Activated CD4-positive, alpha-beta memory T cell treated with anti-CD3 and anti-CD28 coated beads for 36 hours (primary cell): Measurements from ENCODE around the gene KLLN. TPM values are rescaled to one million over a fixed set of nuclear protein-coding genes. Genes with fewer than 3 reads are reported as not detected.
"Not testable (repeated sequence)": the region's sequence is repeated elsewhere in the genome, so short reads cannot be mapped to it uniquely, and the experiment has no call there.

ENCODE experiments used
- CTCF ChIA-PET: fragments of 350-600 bp; sonication (Branson Sonifier 250); formaldehyde crosslinking; loops from one replicate; lab custom pipeline; 2021; ENCODE audit warnings: antibody characterized with exemption, inconsistent platforms; lab: Charles Lee
- POLR2A ChIA-PET: fragments of 350-600 bp; sonication (Branson Sonifier 250); formaldehyde crosslinking; loops from one replicate; lab custom pipeline; 2021; ENCODE audit warnings: antibody characterized with exemption; lab: Charles Lee
- DNase-seq: peaks from one replicate; pipeline ENCODE4 v3.0.0-alpha.2; 2020
- H3K27ac Mint-ChIP-seq: one replicate; pipeline ENCODE4 v1.8.0; 2021; ENCODE audit warnings: mixed read lengths
- H3K27me3 Mint-ChIP-seq: one replicate; pipeline ENCODE4 v1.8.0; 2021; ENCODE audit warnings: mixed read lengths
- H3K36me3 Mint-ChIP-seq: one replicate; pipeline ENCODE4 v1.8.0; 2021; ENCODE audit warnings: mixed read lengths
- H3K4me1 Mint-ChIP-seq: one replicate; pipeline ENCODE4 v1.8.0; 2021; ENCODE audit warnings: low read depth, mixed read lengths
- H3K4me3 Mint-ChIP-seq: one replicate; pipeline ENCODE4 v1.8.0; 2021; ENCODE audit warnings: mild to moderate bottlenecking, mixed read lengths
- H3K9me3 Mint-ChIP-seq: one replicate; pipeline ENCODE4 v1.8.0; 2021; ENCODE audit warnings: mixed read lengths
- intact Hi-C: fragments of 100-400 bp; cut with micrococcal nuclease; formaldehyde crosslinking; loops from one replicate; pipeline ENCODE4 v1.15.1; 2023
- total RNA-seq, 2 experiments: library from RNA; stranded (reverse); gene quantifications; one replicate each; pipeline ENCODE4 v1.2.3, GENCODE V29; 2021

The KLLN gene
- total RNA-seq, 2 experiments from 2014 or later = 0.19 to 0.29 TPM

DNA sequence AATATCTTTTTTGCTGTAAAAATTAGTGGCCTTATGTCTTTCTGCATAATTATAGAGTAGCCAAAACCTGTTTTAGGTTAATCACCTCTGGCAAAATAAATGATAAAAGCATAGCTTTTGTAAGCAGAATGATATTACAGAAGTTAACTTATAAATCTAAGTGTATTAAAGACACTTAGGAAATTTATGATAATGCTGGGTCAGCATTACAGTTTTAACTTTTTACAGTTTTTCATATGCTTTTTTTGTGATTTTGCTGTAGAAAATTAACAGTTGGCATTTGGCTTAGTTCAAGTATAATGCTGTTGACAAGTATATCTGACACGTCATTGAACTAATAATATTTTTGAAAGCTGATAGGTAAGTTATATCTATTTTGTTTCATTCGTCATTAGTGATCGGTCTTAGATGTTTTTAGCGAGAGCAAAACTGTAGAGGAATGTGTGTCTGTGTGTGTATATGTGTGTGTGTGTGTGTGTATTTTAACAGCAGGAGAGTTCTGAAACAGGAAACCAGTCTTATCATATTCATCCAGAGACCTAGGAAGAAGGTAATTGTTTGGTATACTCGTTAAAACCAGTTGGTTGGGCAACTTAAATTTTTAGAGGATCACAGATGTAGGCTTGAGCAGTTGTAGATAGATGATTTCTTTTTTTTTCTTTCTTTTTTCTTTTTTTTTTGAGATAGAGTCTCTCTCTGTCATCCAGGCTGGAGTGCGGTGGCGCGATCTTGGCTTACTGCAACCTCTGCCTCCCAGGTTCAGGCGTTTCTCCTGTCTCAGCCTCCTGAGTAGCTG lies 15.5 kb upstream of the KLLN start:
- intact Hi-C loops = no loop called here
- ChIA-PET CTCF (interaction anchor here (0.7 kb wide), 1 partner anchor 511 kb away, joined by 4 read pairs; no protein-coding TSS in a partner anchor), POLR2A (no interaction called here)
- DNase-seq = no peak
- H3K27me3 Mint-ChIP-seq = no peaks in the 10 kb centered on the region
- no peak overlapping the region for H3K4me3 Mint-ChIP-seq
- no peak overlapping the region for H3K27ac Mint-ChIP-seq
- peaks cover 29% of the 10 kb centered on the region for H3K4me1 Mint-ChIP-seq
- peaks cover 21% of the 10 kb centered on the region for H3K36me3 Mint-ChIP-seq
- H3K9me3 Mint-ChIP-seq = peaks cover 8% of the 10 kb centered on the region

GRCh38 chr10:87875929-87876571 lies 12.7 kb upstream of the KLLN start:
- H3K4me1 Mint-ChIP-seq = peaks cover 28% of the 10 kb centered on the region
- H3K4me3 Mint-ChIP-seq = no peak overlapping the region
- POLR2A ChIA-PET = no interaction called here
- peaks cover 1% of the 10 kb centered on the region for H3K9me3 Mint-ChIP-seq
- no peaks in the 10 kb centered on the region for H3K27me3 Mint-ChIP-seq
- intact Hi-C loops = no loop called here
- no peak for DNase-seq
- H3K27ac Mint-ChIP-seq = no peak overlapping the region
- CTCF ChIA-PET = no interaction called here
- peaks cover 11% of the 10 kb centered on the region for H3K36me3 Mint-ChIP-seq

DNA sequence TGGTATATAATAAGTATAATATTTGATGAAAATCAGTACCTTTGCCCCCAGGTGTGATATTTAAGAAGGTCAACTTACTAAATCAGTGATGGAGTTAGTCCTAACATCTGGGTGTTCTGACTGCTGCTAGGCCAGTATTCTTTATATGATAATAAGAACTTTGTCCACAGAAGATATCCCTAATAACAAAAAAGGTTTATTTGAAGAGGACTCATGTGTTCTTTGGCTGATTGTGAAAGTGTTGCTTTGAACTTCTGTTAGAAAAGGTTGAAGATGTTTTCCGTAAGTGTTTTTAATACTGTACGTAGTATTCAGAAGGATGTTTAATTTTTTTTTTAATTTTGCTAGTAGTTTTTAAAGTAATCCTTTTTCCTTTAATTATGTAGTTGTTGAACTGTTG lies 10.3 kb upstream of the KLLN start:
- POLR2A ChIA-PET = no interaction called here
- no peak for DNase-seq
- H3K4me1 Mint-ChIP-seq = peaks cover 43% of the 10 kb centered on the region
- intact Hi-C loops = no loop called here
- H3K27me3 Mint-ChIP-seq = no peaks in the 10 kb centered on the region
- no peaks in the 10 kb centered on the region for H3K9me3 Mint-ChIP-seq
- H3K4me3 Mint-ChIP-seq = no peak overlapping the region
- H3K36me3 Mint-ChIP-seq = no peaks in the 10 kb centered on the region
- H3K27ac Mint-ChIP-seq = no peak overlapping the region
- CTCF ChIA-PET = no interaction called here

- no peaks in the 10 kb centered on the region for H3K9me3 Mint-ChIP-seq
- no peaks in the 10 kb centered on the region for H3K27me3 Mint-ChIP-seq
- H3K4me1 Mint-ChIP-seq = peaks cover 48% of the 10 kb centered on the region
- CTCF ChIA-PET = no interaction called here
- no peak for DNase-seq
- H3K4me3 Mint-ChIP-seq = no peak overlapping the region
- no peak overlapping the region for H3K27ac Mint-ChIP-seq
- no peaks in the 10 kb centered on the region for H3K36me3 Mint-ChIP-seq
- POLR2A ChIA-PET = no interaction called here
- intact Hi-C loops = no loop called here
Observed at GRCh38 chr10:87872828-87873227, 9.5 kb upstream of the KLLN start.

GRCh38 chr10:87869773-87870551 lies 6.6 kb upstream of the KLLN start:
- Mint-ChIP-seq H3K4me3 (no peak overlapping the region), H3K4me1 (peaks cover 61% of the 10 kb centered on the region), H3K27me3 (no peaks in the 10 kb centered on the region), H3K9me3 (no peaks in the 10 kb centered on the region), H3K36me3 (peaks cover 8% of the 10 kb centered on the region), H3K27ac (no peak overlapping the region)
- DNase-seq = no peak
- intact Hi-C loops = loop anchor here (5.0 to 10.0 kb wide), 2 partner anchors 47 to 955 kb away; no protein-coding TSS in a partner anchor
- CTCF ChIA-PET = interaction anchor here (1.2 kb wide), 1 partner anchor 520 kb away, joined by 3 read pairs; no protein-coding TSS in a partner anchor
- POLR2A ChIA-PET = no interaction called here

- DNase-seq, POLR2A ChIA-PET, H3K27ac Mint-ChIP-seq, H3K9me3 Mint-ChIP-seq, H3K4me3 Mint-ChIP-seq, H3K27me3 Mint-ChIP-seq: not testable (repeated sequence)
- CTCF ChIA-PET = interaction anchor here (1.2 kb wide), 1 partner anchor 521 kb away, joined by 3 read pairs; no protein-coding TSS in a partner anchor
- peaks cover 59% of the 10 kb centered on the region for H3K4me1 Mint-ChIP-seq
- intact Hi-C loops = loop anchor here (5.0 to 10.0 kb wide), 2 partner anchors 48 to 956 kb away; no protein-coding TSS in a partner anchor
- H3K36me3 Mint-ChIP-seq = peaks cover 15% of the 10 kb centered on the region
Observed at GRCh38 chr10:87869139-87869538, 5.8 kb upstream of the KLLN start.

- CTCF ChIA-PET = interaction anchor here (0.6 kb wide), 1 partner anchor 14 kb away, joined by 3 read pairs; no protein-coding TSS in a partner anchor
- DNase-seq = no peak
Observed at GRCh38 chr10:87868277-87868676, 4.9 kb upstream of the KLLN start.

GRCh38 chr10:87867453-87867852 lies 4.1 kb upstream of the KLLN start:
- ChIA-PET CTCF (no interaction called here), POLR2A (no interaction called here)
- peaks cover 15% of the 10 kb centered on the region for H3K36me3 Mint-ChIP-seq
- no peaks in the 10 kb centered on the region for H3K9me3 Mint-ChIP-seq
- peak overlapping the region; percentile 46 for H3K4me3 Mint-ChIP-seq
- H3K4me1 Mint-ChIP-seq = peaks cover 47% of the 10 kb centered on the region
- no peak overlapping the region for H3K27ac Mint-ChIP-seq
- DNase-seq = no peak
- no peaks in the 10 kb centered on the region for H3K27me3 Mint-ChIP-seq
- intact Hi-C loops = loop anchor here (5.0 to 10.0 kb wide), 2 partner anchors 50 to 957 kb away; no protein-coding TSS in a partner anchor

More at GRCh38 chr10:87868277-87868676, 4.9 kb upstream of the KLLN start:
- peaks cover 15% of the 10 kb centered on the region for H3K36me3 Mint-ChIP-seq
- H3K4me3 Mint-ChIP-seq = peak overlapping the region; percentile 7
- no peak overlapping the region for H3K27ac Mint-ChIP-seq
- POLR2A ChIA-PET = no interaction called here
- H3K4me1 Mint-ChIP-seq = peaks cover 54% of the 10 kb centered on the region
- no peaks in the 10 kb centered on the region for H3K27me3 Mint-ChIP-seq
- intact Hi-C loops = loop anchor here (5.0 to 10.0 kb wide), 2 partner anchors 49 to 957 kb away; no protein-coding TSS in a partner anchor
- H3K9me3 Mint-ChIP-seq = no peaks in the 10 kb centered on the region

DNA sequence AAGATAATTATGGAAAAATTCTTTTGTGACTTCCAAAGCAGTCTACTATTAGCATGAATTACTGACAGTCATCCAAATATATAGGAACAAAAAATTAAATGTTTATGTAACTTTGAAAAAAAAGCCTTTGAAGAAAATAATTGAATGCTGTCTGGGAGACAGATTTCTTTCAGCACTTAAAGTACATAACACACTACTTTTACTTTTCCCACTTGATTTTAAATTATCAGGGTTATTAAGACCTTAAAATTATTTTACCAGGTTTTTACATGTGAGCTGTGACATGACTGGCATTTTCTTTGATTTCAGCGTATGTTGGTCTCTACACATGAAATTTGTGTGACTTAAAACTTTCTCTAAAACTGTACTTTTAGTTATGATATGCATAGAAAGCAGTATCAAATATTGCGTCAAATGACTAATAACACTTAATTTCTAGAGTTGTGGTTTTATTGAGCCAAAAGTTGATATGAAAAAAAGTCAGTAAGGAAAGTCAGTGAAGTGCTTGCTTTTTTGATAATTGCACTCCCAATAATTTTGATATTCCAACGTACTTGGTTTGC lies 3.2 kb upstream of the KLLN start:
- ChIA-PET CTCF (interaction anchor here (1.6 kb wide), 1 partner anchor 49 kb away, joined by 4 read pairs; the partner anchor contains the start of gene ATAD1), POLR2A (interaction anchor here (4.9 kb wide), 1 partner anchor 225 kb away, joined by 27 read pairs; no protein-coding TSS in a partner anchor)
- H3K27me3 Mint-ChIP-seq = no peaks in the 10 kb centered on the region
- peaks cover 15% of the 10 kb centered on the region for H3K36me3 Mint-ChIP-seq
- no peaks in the 10 kb centered on the region for H3K9me3 Mint-ChIP-seq
- H3K4me3 Mint-ChIP-seq = peak overlapping the region; percentile 48
- H3K4me1 Mint-ChIP-seq = peaks cover 48% of the 10 kb centered on the region
- DNase-seq = no peak
- no peak overlapping the region for H3K27ac Mint-ChIP-seq
- intact Hi-C loops = loop anchor here (5.0 to 10.0 kb wide), 2 partner anchors 51 to 958 kb away; no protein-coding TSS in a partner anchor

DNA sequence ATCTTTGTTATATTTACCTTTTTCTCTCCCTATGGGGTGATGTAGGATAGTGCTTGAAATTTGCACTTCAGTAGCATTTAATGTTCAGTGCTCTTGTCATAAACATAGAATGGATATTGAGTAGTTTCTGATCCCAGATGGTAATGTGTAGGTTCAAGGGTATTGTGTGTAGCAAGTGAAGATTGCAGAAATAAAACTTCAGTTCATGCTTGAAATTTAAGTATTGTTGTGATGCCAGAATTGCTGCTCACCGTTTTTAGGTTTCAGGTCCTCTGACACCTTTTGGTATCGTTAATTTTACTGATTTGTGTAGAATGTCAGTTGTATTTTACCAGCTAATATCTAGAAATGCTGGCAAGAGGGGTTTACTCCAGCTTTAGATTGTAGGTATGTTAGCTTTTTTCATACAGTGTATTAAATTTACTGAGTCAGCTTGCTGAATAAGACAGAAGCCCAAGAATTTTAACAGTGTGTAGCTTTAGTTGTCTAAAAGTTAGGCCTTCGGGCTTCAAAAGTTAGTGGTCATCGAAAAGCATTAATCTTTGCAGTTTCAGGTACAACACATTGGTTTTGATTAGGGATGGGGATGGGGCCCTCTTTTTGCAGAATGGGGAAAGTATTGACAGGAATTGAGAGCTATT lies 2.0 kb upstream of the KLLN start:
- peaks cover 50% of the 10 kb centered on the region for H3K4me1 Mint-ChIP-seq
- peak overlapping the region; percentile 82 for H3K27ac Mint-ChIP-seq
- ChIA-PET CTCF (interaction anchor here (1.6 kb wide), 1 partner anchor 47 kb away, joined by 4 read pairs; the partner anchor contains the start of gene ATAD1), POLR2A (interaction anchor here (4.3 to 4.9 kb wide), 2 partner anchors 47 to 226 kb away, joined by 27 to 33 read pairs; partner anchors contain the start of gene ATAD1)
- peak overlapping the region; percentile 90 for H3K4me3 Mint-ChIP-seq
- intact Hi-C loops = loop anchor here (1.0 to 10.0 kb wide), 4 partner anchors 52 to 959 kb away; no protein-coding TSS in a partner anchor
- H3K36me3 Mint-ChIP-seq = peaks cover 15% of the 10 kb centered on the region
- H3K9me3 Mint-ChIP-seq = no peaks in the 10 kb centered on the region
- no peak for DNase-seq
- H3K27me3 Mint-ChIP-seq = no peaks in the 10 kb centered on the region
